ENCODE data around the gene RPL27A.

DNA sequence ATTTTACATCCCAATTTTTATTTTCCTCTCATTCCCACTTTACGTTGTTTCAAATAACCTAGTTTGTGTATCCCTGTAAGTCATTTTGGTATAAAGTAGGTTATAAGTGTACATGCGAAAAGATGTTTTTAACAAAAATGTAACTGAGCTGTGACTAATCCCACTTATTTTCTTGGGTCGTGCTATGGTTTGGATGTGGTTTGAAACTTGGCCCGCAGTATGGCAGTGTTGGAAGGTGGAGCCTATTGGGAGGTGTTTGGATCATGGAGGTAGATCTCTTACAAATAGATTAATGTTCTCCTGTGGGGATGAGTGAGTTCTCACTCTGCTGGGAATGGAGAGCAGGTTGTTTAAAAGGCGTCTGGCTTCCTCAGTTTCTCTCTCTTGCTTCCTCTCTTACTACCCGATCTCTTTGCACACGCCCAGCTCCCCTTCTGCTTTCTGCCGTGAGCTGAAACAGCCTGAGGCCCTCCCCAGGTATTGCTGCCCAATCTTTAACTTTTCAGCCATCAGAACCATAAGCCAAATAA, 7.2 kb downstream of the RPL27A start:
- TF ChIP-seq CTCF (IDR thresholded peaks at IDR 0.05): no peak
- TF ChIP-seq POLR2A (IDR thresholded peaks at IDR 0.05): no peak
